Retinal pigment epithelial cell (primary cell): ENCODE data around the gene PPP2R1B.
"Not testable (repeated sequence)": the region's sequence is repeated elsewhere in the genome, so short reads cannot be mapped to it uniquely, and the experiment has no call there.

Experiments used
- DNase-seq: peaks from one replicate; pipeline ENCODE4 v3.0.0-alpha.2; 2010; ENCODE audit warnings: low read depth
- H3K4me3 ChIP-seq: 2 replicates; pipeline ENCODE4 v1.5.1; 2011; ENCODE audit warnings: mild to moderate bottlenecking, low read length, control low read depth, moderate library complexity
- CTCF ChIP-seq: conservative IDR thresholded peaks from 2 replicates; pipeline ENCODE4 v1.5.1; 2011; ENCODE audit warnings: low read depth, low read length, control low read depth, inconsistent platforms

The PPP2R1B gene

DNA sequence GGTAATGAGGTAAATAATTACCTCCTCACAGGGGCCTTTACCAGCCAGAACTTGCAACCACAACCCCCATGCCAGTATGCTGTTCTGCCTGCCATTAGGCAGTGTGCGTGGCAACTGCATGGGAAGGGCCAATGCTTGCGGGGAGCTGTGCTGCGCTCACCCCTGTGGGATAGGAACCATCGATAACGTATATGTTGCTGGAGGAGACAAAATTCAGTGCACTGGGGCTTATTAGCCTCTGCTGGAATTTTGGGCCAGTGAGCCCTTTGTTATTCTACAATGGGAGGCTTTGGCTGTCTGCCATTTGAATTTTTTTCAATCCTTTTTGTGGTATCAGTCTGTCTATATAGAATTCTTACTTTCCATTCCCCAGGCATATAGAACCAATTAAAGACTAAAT is 47.3 kb downstream of the PPP2R1B start:
- H3K4me3 ChIP-seq: no peak overlapping the region
- TF ChIP-seq CTCF: no peak
- no peak for DNase-seq

DNA sequence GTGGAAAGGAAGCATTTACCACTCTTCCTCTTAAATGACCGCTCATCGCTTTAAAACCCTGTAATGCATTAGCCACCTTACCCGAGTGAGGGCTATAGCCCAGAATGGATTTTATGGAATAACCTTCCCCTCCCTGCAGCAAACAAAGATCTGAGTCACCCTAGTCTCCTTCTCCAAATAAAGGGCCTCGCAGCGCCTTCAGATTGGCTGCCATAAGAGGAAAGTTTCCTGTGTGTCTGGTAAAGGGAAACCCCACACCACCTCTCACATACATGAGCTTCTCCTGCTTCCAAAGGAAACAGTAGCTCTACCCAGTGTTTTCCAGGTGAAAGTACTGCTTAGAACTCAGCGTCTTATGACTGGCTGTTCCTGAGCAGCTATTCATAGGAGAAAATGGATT is 47.8 kb downstream of the PPP2R1B start:
- DNase-seq: no peak
- no peak overlapping the region for H3K4me3 ChIP-seq
- TF ChIP-seq CTCF: no peak

- H3K4me3 ChIP-seq, DNase-seq: not testable (repeated sequence)
Measured at GRCh38 chr11:111717660-111718059, 48.5 kb downstream of the PPP2R1B start.

GRCh38 chr11:111715142-111715816 is 50.9 kb downstream of the PPP2R1B start:
- no peak for TF ChIP-seq CTCF
- no peak overlapping the region for H3K4me3 ChIP-seq
- no peak for DNase-seq

- no peak overlapping the region for H3K4me3 ChIP-seq
- no peak for TF ChIP-seq CTCF
- no peak for DNase-seq
Measured at GRCh38 chr11:111714522-111714921, 51.7 kb downstream of the PPP2R1B start.

GRCh38 chr11:111707691-111708067 is 58.5 kb downstream of the PPP2R1B start:
- no peak for DNase-seq
- no peak overlapping the region for H3K4me3 ChIP-seq
- TF ChIP-seq CTCF: no peak

- no peak for TF ChIP-seq CTCF
- H3K4me3 ChIP-seq: no peak overlapping the region
- DNase-seq: no peak
Measured at GRCh38 chr11:111707039-111707690, 59.0 kb downstream of the PPP2R1B start.

- DNase-seq: no peak
- TF ChIP-seq CTCF: no peak
- H3K4me3 ChIP-seq: no peak overlapping the region
Measured at GRCh38 chr11:111703576-111703975, 62.6 kb downstream of the PPP2R1B start.
